Coronary artery (tissue), 2 donors: ENCODE data around the gene GAPT.

Source experiments
- DNase-seq: peaks from one replicate; pipeline ENCODE4 v3.0.0-alpha.2; 2017; ENCODE audit warnings: low spot score
- H3K27ac ChIP-seq, 2 donors: fragments of 200-600 bp; sonication (generic); one replicate each; pipeline ENCODE4 v1.5.1; 2016 to 2019
- H3K4me3 ChIP-seq: fragments of 200-600 bp; sonication (generic); 2 replicates; pipeline ENCODE4 v1.5.1; 2016; ENCODE audit warnings: mild to moderate bottlenecking, moderate library complexity
- CTCF ChIP-seq: fragments of 200-600 bp; sonication (generic); IDR thresholded peaks from one replicate; pipeline ENCODE4 v1.5.1; 2019; ENCODE audit warnings: antibody characterized with exemption

Gene GAPT

GRCh38 chr5:58451732-58452565 is 39.3 kb upstream of the GAPT start:
- no peak for DNase-seq
- no peak for TF ChIP-seq CTCF
- H3K27ac ChIP-seq, result no peak overlapping the region

GRCh38 chr5:58452566-58453258 is 38.5 kb upstream of the GAPT start:
- no peak for DNase-seq
- TF ChIP-seq CTCF, result no peak
- Histone ChIP-seq H3K4me3 (no peak overlapping the region), H3K27ac (no peak overlapping the region)

More at GRCh38 chr5:58451732-58452565, 39.3 kb upstream of the GAPT start:
- H3K4me3 ChIP-seq, result no peak overlapping the region

- Histone ChIP-seq H3K4me3 (no peak overlapping the region), H3K27ac (no peak overlapping the region)
- DNase-seq, result no peak
- no peak for TF ChIP-seq CTCF
Observed at GRCh38 chr5:58453306-58453705, 37.9 kb upstream of the GAPT start.

GRCh38 chr5:58454025-58454424 is 37.2 kb upstream of the GAPT start:
- no peak for DNase-seq
- Histone ChIP-seq H3K4me3 (no peak overlapping the region), H3K27ac (no peak overlapping the region)
- no peak for TF ChIP-seq CTCF

- DNase-seq, result no peak
- Histone ChIP-seq H3K27ac (peak overlapping the region; percentile 4 to 11), H3K4me3 (peak overlapping the region; percentile 93)
- TF ChIP-seq CTCF, result no peak
Observed at GRCh38 chr5:58455066-58455465, 36.2 kb upstream of the GAPT start.

GRCh38 chr5:58455480-58455879 is 35.8 kb upstream of the GAPT start:
- no peak for DNase-seq
- no peak for TF ChIP-seq CTCF
- Histone ChIP-seq H3K4me3 (peak overlapping the region; percentile 93), H3K27ac (peak overlapping the region; percentile 4 to 38)
